Measurements from ENCODE around the gene ZNF93. TPM values are rescaled to one million over a fixed set of nuclear protein-coding genes. Genes with fewer than 3 reads are reported as not detected.

The ZNF93 gene
- total and polyA plus RNA-seq, 9 of the 15 experiments (the other 6 are each of a cell fraction or from before 2014, with no cell fraction given), result 11.1 to 26.3 (median 17.1) TPM

GRCh38 chr19:19866611-19867248 lies 34.0 kb upstream of the ZNF93 start (continued):
- no peak for TF ChIP-seq NEUROD1 (IDR thresholded peaks at IDR 0.05; ENCODE audit: borderline replicate concordance, low read depth, low read length, partially characterized antibody)
- TF ChIP-seq SPI1 (IDR thresholded peaks at IDR 0.05; ENCODE audit: borderline replicate concordance, low read depth, low read length), result peak; percentile 51; the same call in 1 of the 2 replicates
- TF ChIP-seq SAP30 (IDR thresholded peaks at IDR 0.05; ENCODE audit: borderline replicate concordance, insufficient read depth, low read depth, low read length, poor library complexity, severe bottlenecking), result no peak
- peak; percentile 17 to 36; a peak in 1 of 4 replicates for TF ChIP-seq FOXK2 (conservative IDR thresholded peaks at IDR 0.05 in 1 of 2, IDR thresholded peaks at IDR 0.05 in 1 of 2; ENCODE audit: low read depth in 2 of 2)
- TF ChIP-seq PHF8 (IDR thresholded peaks at IDR 0.05; ENCODE audit: borderline replicate concordance, low read length), result no peak
- TF ChIP-seq SETDB1 (IDR thresholded peaks at IDR 0.05; ENCODE audit: low read length), result no peak
- no peak for TF ChIP-seq GATAD2B (IDR thresholded peaks at IDR 0.05; ENCODE audit: borderline replicate concordance)
- no peak for TF ChIP-seq ILK (tag; IDR thresholded peaks at IDR 0.05; ENCODE audit: borderline replicate concordance, low read depth)
- no peak for TF ChIP-seq SNRNP70 (optimal IDR thresholded peaks at IDR 0.05; ENCODE audit: low read depth, low read length)
- TF ChIP-seq TSHZ1 (CRISPR knock-in tag; IDR thresholded peaks at IDR 0.05), result 0 out of 2 replicates have a peak, but pooled peaks have one; percentile 18
- peak; percentile 82 for TF ChIP-seq L3MBTL2 (IDR thresholded peaks at IDR 0.05)
- peak; percentile 30 for TF ChIP-seq PRDM10 (IDR thresholded peaks at IDR 0.05; ENCODE audit: partially characterized antibody)

Measured in K562 (cell line).